HG03175 (cell line): ENCODE results near the gene SMPDL3B.
"Not testable (repeated sequence)": the region's sequence is repeated elsewhere in the genome, so short reads cannot be mapped to it uniquely, and the experiment has no call there.

ENCODE experiments used
- ATAC-seq: cut with Tn5 transposase; IDR thresholded peaks from one replicate; pipeline ENCODE4 v1.9.1; 2021; ENCODE audit warnings: mild to moderate bottlenecking, moderate library complexity; ENCODE audit not compliant: unreplicated experiment

Gene SMPDL3B

GRCh38 chr1:27967884-27968466, 33.2 kb downstream of the SMPDL3B start:
- ATAC-seq, result no peak

GRCh38 chr1:27968692-27969091, 33.9 kb downstream of the SMPDL3B start:
- ATAC-seq, result no peak

GRCh38 chr1:27970401-27970800, 35.6 kb downstream of the SMPDL3B start:
- no peak for ATAC-seq

- no peak for ATAC-seq
Observed at GRCh38 chr1:27971674-27972073, 36.9 kb downstream of the SMPDL3B start.

GRCh38 chr1:27972141-27972540, 37.3 kb downstream of the SMPDL3B start:
- no peak for ATAC-seq

- ATAC-seq, result no peak
Observed at GRCh38 chr1:27973771-27974416, 39.1 kb downstream of the SMPDL3B start.

GRCh38 chr1:27974417-27974781, 39.6 kb downstream of the SMPDL3B start:
- ATAC-seq, result no peak

- ATAC-seq, result no peak
Observed at GRCh38 chr1:27979151-27979858, 44.5 kb downstream of the SMPDL3B start.

GRCh38 chr1:27979859-27980201, 45.0 kb downstream of the SMPDL3B start:
- ATAC-seq, result no peak

GRCh38 chr1:27980216-27980845, 45.5 kb downstream of the SMPDL3B start:
- no peak for ATAC-seq

GRCh38 chr1:27981145-27981544, 46.3 kb downstream of the SMPDL3B start:
- ATAC-seq, result no peak

- ATAC-seq, result no peak
Observed at GRCh38 chr1:27990920-27991537, 56.2 kb downstream of the SMPDL3B start.

- ATAC-seq, result no peak
Observed at GRCh38 chr1:27992276-27992675, 57.5 kb downstream of the SMPDL3B start.

GRCh38 chr1:27993241-27993640, 58.4 kb downstream of the SMPDL3B start:
- ATAC-seq, result no peak

GRCh38 chr1:27994060-27994459, 59.3 kb downstream of the SMPDL3B start:
- no peak for ATAC-seq

GRCh38 chr1:27994526-27994925, 59.7 kb downstream of the SMPDL3B start:
- ATAC-seq, result not testable (repeated sequence)

GRCh38 chr1:27999055-27999454, 64.3 kb downstream of the SMPDL3B start:
- no peak for ATAC-seq

- ATAC-seq, result no peak
Observed at GRCh38 chr1:28002600-28002999, 67.8 kb downstream of the SMPDL3B start.

- ATAC-seq, result not testable (repeated sequence)
Observed at GRCh38 chr1:28003117-28003516, 68.3 kb downstream of the SMPDL3B start.
